Activated CD8-positive, alpha-beta memory T cell treated with anti-CD3 and anti-CD28 coated beads, Interleukin-2, amount 10 ng/mL, durations not matched to agents 7 days and 5 days (primary cell): ENCODE measurements around the gene ANKMY1. TPM values are rescaled to one million over a fixed set of nuclear protein-coding genes. Genes with fewer than 3 reads are reported as not detected.
"Not testable (repeated sequence)": the region's sequence is repeated elsewhere in the genome, so short reads cannot be mapped to it uniquely, and the experiment has no call there.

Experiments used
- ATAC-seq: fragments of 150-1000 bp; cut with Tn5 transposase; one replicate; pipeline ENCODE4 v1.10.0; 2021; ENCODE audit warnings: moderate library complexity
- CTCF ChIA-PET: fragments of 350-600 bp; sonication (Branson Sonifier 250); formaldehyde crosslinking; loops from one replicate; lab custom pipeline; 2021; ENCODE audit warnings: antibody characterized with exemption; lab: Charles Lee
- DNase-seq: peaks from one replicate; pipeline ENCODE4 v3.0.0-alpha.2; 2020
- H3K27ac Mint-ChIP-seq: one replicate; pipeline ENCODE4 v1.8.0; 2021; ENCODE audit warnings: mild to moderate bottlenecking, mixed read lengths
- H3K27me3 Mint-ChIP-seq: one replicate; pipeline ENCODE4 v1.8.0; 2021; ENCODE audit warnings: mixed read lengths
- H3K36me3 Mint-ChIP-seq: one replicate; pipeline ENCODE4 v1.8.0; 2021; ENCODE audit warnings: mild to moderate bottlenecking, mixed read lengths
- H3K4me1 Mint-ChIP-seq: one replicate; pipeline ENCODE4 v1.8.0; 2021; ENCODE audit warnings: mixed read lengths
- H3K4me3 Mint-ChIP-seq: one replicate; pipeline ENCODE4 v1.8.0; 2021; ENCODE audit warnings: mild to moderate bottlenecking, moderate library complexity, mixed read lengths
- H3K9me3 Mint-ChIP-seq: one replicate; pipeline ENCODE4 v1.8.0; 2022; ENCODE audit warnings: low read depth, mixed read lengths
- total RNA-seq, 2 experiments: library from RNA; stranded (reverse); gene quantifications; one replicate each; pipeline ENCODE4 v1.2.3, GENCODE V29; 2021

ANKMY1 gene
- total RNA-seq, 2 experiments from 2014 or later: 21.3 to 33.5 TPM

DNA sequence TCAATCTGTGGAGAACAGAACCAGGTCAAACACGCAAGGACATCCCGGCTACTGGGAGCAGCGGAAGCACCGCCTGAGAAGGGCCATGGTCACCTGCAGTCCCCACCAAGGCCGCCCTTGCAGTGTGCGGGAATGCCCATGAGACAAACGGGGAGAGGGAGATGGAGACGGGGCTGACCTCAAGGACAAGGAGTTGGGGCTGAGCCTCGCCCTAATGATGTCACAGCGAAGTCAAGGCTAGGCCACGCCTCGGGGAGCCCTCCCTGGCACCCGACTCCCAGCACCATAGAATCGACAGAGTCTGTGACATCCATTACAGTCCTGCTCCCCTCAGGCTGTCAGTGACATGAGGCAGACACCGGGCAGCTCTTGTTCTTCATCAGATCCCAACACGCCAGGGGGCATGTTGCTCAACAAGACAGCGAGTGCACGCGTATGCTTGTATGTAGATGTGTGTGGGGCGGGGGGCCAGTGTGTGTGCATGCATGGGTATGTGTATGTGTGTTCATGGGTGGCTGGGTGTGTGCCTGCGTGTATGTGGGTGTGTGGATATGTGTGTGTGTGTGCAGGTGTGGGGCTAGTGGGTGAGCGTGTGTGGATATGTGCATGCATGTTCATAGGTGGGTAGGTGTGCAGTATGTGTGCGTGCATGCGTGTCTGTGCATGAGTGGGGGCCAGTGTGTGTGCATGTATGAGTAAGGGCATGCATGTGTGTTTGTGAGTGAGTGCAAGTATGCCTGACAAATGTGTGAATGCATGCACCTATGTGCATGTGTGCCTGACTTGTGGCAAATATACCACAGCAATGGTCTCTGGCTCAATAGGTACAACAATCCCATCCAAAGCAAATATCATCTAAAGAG lies 57.0 kb downstream of the ANKMY1 start:
- no peaks in the 10 kb centered on the region for H3K27me3 Mint-ChIP-seq
- DNase-seq (peak; percentile 33), ATAC-seq (no peak)
- peaks cover 7% of the 10 kb centered on the region for H3K36me3 Mint-ChIP-seq
- CTCF ChIA-PET: no interaction called here
- no peak overlapping the region for H3K27ac Mint-ChIP-seq
- no peak overlapping the region for H3K4me3 Mint-ChIP-seq
- H3K4me1 Mint-ChIP-seq: no peaks in the 10 kb centered on the region
- no peaks in the 10 kb centered on the region for H3K9me3 Mint-ChIP-seq

- Mint-ChIP-seq H3K4me3 (no peak overlapping the region), H3K4me1 (no peaks in the 10 kb centered on the region), H3K27me3 (no peaks in the 10 kb centered on the region), H3K36me3 (peaks cover 9% of the 10 kb centered on the region), H3K27ac (no peak overlapping the region), H3K9me3 (no peaks in the 10 kb centered on the region)
- CTCF ChIA-PET: interaction anchor here (1.1 kb wide), 1 partner anchor 14 kb away, joined by 3 read pairs; no protein-coding TSS in a partner anchor
- DNase-seq (peak; percentile 32), ATAC-seq (no peak)
Observed at GRCh38 chr2:240499309-240500301, 58.2 kb downstream of the ANKMY1 start.

- no peaks in the 10 kb centered on the region for H3K4me1 Mint-ChIP-seq
- H3K4me3 Mint-ChIP-seq: no peak overlapping the region
- no peaks in the 10 kb centered on the region for H3K27me3 Mint-ChIP-seq
- DNase-seq: peak; percentile 27
- CTCF ChIA-PET: no interaction called here
- no peaks in the 10 kb centered on the region for H3K9me3 Mint-ChIP-seq
- peaks cover 9% of the 10 kb centered on the region for H3K36me3 Mint-ChIP-seq
- no peak overlapping the region for H3K27ac Mint-ChIP-seq
- no peak for ATAC-seq
Observed at GRCh38 chr2:240498958-240499260, 58.9 kb downstream of the ANKMY1 start.

- peaks cover 10% of the 10 kb centered on the region for H3K36me3 Mint-ChIP-seq
- ATAC-seq: no peak
- H3K27ac Mint-ChIP-seq: no peak overlapping the region
- CTCF ChIA-PET: no interaction called here
- DNase-seq: no peak
- H3K4me3 Mint-ChIP-seq: no peak overlapping the region
- H3K4me1 Mint-ChIP-seq: no peaks in the 10 kb centered on the region
- H3K9me3 Mint-ChIP-seq: peaks cover 1% of the 10 kb centered on the region
- no peaks in the 10 kb centered on the region for H3K27me3 Mint-ChIP-seq
Observed at GRCh38 chr2:240498171-240498957, 59.4 kb downstream of the ANKMY1 start.

- not testable (repeated sequence) for H3K4me1 Mint-ChIP-seq, H3K9me3 Mint-ChIP-seq, ATAC-seq, H3K27ac Mint-ChIP-seq, H3K4me3 Mint-ChIP-seq, DNase-seq, H3K27me3 Mint-ChIP-seq
- CTCF ChIA-PET: interaction anchor here (1.7 kb wide), 1 partner anchor 17 kb away, joined by 6 read pairs; no protein-coding TSS in a partner anchor
- peaks cover 15% of the 10 kb centered on the region for H3K36me3 Mint-ChIP-seq
Observed at GRCh38 chr2:240497082-240497481, 60.7 kb downstream of the ANKMY1 start.

GRCh38 chr2:240494942-240495341 lies 62.8 kb downstream of the ANKMY1 start:
- H3K9me3 Mint-ChIP-seq: peaks cover 18% of the 10 kb centered on the region
- H3K27me3 Mint-ChIP-seq, ATAC-seq, DNase-seq, H3K4me1 Mint-ChIP-seq, CTCF ChIA-PET, H3K4me3 Mint-ChIP-seq, H3K27ac Mint-ChIP-seq: not testable (repeated sequence)
- H3K36me3 Mint-ChIP-seq: peaks cover 18% of the 10 kb centered on the region

- Mint-ChIP-seq H3K9me3 (peaks cover 21% of the 10 kb centered on the region), H3K36me3 (peaks cover 20% of the 10 kb centered on the region), H3K4me1 (no peaks in the 10 kb centered on the region), H3K27me3 (peaks cover 2% of the 10 kb centered on the region), H3K27ac (no peak overlapping the region), H3K4me3 (no peak overlapping the region)
- CTCF ChIA-PET: no interaction called here
- no peak for ATAC-seq
- DNase-seq: no peak
Observed at GRCh38 chr2:240494194-240494793, 63.5 kb downstream of the ANKMY1 start.

DNA sequence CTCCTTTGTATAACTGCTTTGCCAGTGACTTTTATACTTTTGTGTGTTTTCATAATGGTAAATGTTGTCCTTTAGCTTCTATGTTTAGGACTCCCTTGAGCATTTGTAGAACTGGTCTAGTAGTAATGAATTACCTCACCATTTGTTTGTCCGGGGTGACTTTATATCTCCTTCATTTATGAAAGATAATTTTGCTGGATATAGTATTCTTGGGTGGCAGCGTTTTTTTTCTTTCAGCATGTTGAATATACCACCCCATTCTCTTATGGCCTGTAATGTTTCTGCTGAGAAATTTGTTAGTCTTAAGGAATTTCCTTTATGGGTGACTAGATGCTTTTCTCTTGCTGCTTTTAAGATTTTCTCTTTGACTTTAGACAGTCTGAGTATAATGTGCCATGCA lies 66.3 kb downstream of the ANKMY1 start:
- peaks cover 20% of the 10 kb centered on the region for H3K36me3 Mint-ChIP-seq
- H3K4me3 Mint-ChIP-seq: no peak overlapping the region
- CTCF ChIA-PET: no interaction called here
- peaks cover 33% of the 10 kb centered on the region for H3K9me3 Mint-ChIP-seq
- H3K4me1 Mint-ChIP-seq: no peaks in the 10 kb centered on the region
- ATAC-seq (no peak), DNase-seq (no peak)
- H3K27ac Mint-ChIP-seq: no peak overlapping the region
- peaks cover 8% of the 10 kb centered on the region for H3K27me3 Mint-ChIP-seq

DNA sequence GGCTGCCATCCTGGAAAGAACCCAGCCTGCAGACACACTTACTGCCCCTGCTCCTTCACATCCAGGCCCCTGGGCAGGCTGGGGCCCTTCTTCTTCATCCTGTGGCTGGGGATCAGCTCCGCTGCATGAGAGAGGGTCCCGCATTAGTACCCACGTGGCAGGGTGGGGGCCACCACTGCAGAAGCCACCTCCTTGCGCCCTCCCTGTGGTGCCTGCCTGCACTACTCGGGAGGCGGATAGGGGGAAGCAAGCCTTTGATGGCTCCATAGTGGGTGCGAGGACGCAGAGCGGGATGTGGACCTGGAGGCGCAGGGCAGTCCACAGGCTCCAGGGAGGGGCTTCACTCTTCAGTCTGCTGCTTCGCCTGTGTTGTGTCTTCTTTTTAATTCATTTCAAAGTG lies 75.6 kb downstream of the ANKMY1 start:
- H3K27ac Mint-ChIP-seq: no peak overlapping the region
- no peak overlapping the region for H3K4me3 Mint-ChIP-seq
- CTCF ChIA-PET: no interaction called here
- H3K9me3 Mint-ChIP-seq: peaks cover 3% of the 10 kb centered on the region
- peaks cover 6% of the 10 kb centered on the region for H3K36me3 Mint-ChIP-seq
- ATAC-seq (no peak), DNase-seq (peak; percentile 37)
- H3K4me1 Mint-ChIP-seq: peaks cover 2% of the 10 kb centered on the region
- H3K27me3 Mint-ChIP-seq: no peaks in the 10 kb centered on the region

DNA sequence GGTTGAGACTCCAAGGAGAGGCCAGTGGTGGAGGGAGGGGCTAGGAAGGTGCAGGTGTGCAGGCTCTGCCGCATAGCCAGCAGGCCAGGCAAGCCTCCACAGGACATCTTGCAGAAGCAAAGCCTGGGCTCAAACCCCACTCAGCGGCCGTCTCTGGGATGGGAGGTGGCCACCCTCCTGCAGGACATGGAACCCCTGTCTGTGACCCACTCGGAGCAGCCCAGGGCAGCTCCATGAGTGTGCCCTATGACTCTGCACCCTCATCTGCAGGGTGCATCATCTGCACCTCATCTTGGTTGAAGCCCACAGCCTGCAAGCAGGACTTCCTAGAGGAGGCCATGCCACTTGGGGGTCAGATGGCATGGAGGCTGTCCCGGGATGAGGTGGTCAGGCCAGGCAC lies 76.1 kb downstream of the ANKMY1 start:
- DNase-seq: peak; percentile 33
- H3K27ac Mint-ChIP-seq: no peak overlapping the region
- H3K4me1 Mint-ChIP-seq: peaks cover 2% of the 10 kb centered on the region
- ATAC-seq: no peak
- peaks cover 4% of the 10 kb centered on the region for H3K36me3 Mint-ChIP-seq
- H3K4me3 Mint-ChIP-seq: no peak overlapping the region
- no peaks in the 10 kb centered on the region for H3K27me3 Mint-ChIP-seq
- CTCF ChIA-PET: no interaction called here
- H3K9me3 Mint-ChIP-seq: no peaks in the 10 kb centered on the region

- ATAC-seq (no peak), DNase-seq (peak; percentile 29)
- H3K27me3 Mint-ChIP-seq: no peaks in the 10 kb centered on the region
- peaks cover 1% of the 10 kb centered on the region for H3K4me1 Mint-ChIP-seq
- peaks cover 3% of the 10 kb centered on the region for H3K36me3 Mint-ChIP-seq
- no peak overlapping the region for H3K27ac Mint-ChIP-seq
- CTCF ChIA-PET: no interaction called here
- H3K4me3 Mint-ChIP-seq: no peak overlapping the region
- no peaks in the 10 kb centered on the region for H3K9me3 Mint-ChIP-seq
Observed at GRCh38 chr2:240480834-240481623, 76.8 kb downstream of the ANKMY1 start.

DNA sequence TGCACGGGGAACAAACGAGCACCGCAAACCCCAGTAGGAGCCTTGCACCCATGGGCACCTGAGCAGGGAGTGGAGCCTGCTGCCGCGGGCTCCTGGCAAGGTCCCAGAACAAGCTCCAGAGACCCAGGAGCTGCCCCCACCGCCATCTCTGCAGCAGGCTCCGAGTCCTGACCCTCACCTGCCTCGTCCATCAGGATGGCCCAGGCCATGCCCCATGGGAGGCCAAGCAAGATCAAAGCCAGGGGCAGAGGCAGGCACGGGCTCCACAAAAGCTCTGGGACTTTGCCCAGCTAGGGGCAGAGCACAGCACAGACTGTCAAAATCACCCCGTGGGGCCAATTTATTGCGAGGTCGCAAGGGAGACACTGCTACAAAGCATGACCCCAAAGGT lies 78.7 kb downstream of the ANKMY1 start:
- Mint-ChIP-seq H3K4me1 (no peaks in the 10 kb centered on the region), H3K36me3 (peaks cover 3% of the 10 kb centered on the region), H3K27me3 (no peaks in the 10 kb centered on the region), H3K4me3 (no peak overlapping the region), H3K27ac (no peak overlapping the region), H3K9me3 (no peaks in the 10 kb centered on the region)
- ATAC-seq (no peak), DNase-seq (no peak)
- CTCF ChIA-PET: no interaction called here
